Psoas muscle (tissue), 8 donors: ENCODE data around the gene MAML3. TPM values are rescaled to one million over a fixed set of nuclear protein-coding genes. Genes with fewer than 3 reads are reported as not detected.

Experiments
- ATAC-seq, 4 donors: fragments of 200-7000 bp; cut with Tn5 transposase; one replicate each; pipeline ENCODE4 v1.9.1; 2020; ENCODE audit warnings: moderate library complexity in 3 of 4, mild to moderate bottlenecking in 2 of 4
- DNase-seq, 2 donors: peaks; one replicate each; pipeline ENCODE4 v3.0.0-alpha.2; 2020
- H3K27ac ChIP-seq: fragments of 200-600 bp; one replicate; pipeline ENCODE4 v1.8.0; 2022
- H3K27me3 ChIP-seq, 3 donors: fragments of 200-600 bp in 1 of 3; one replicate each; pipeline versions ENCODE4 v1.6.1 to v1.8.0; 2013 to 2022; ENCODE audit warnings: low read length in 2 of 3, mild to moderate bottlenecking in 2 of 3, moderate library complexity in 1 of 3; ENCODE audit not compliant: insufficient read depth in 3 of 3
- H3K36me3 ChIP-seq, 2 donors: fragments of 200-600 bp in 1 of 2; one replicate each; pipeline versions ENCODE4 v1.6.1 to v1.8.0; 2013 to 2022; ENCODE audit warnings: low read depth in 1 of 2, mild to moderate bottlenecking in 1 of 2, moderate library complexity in 1 of 2; ENCODE audit not compliant: insufficient read depth in 1 of 2
- H3K4me1 ChIP-seq: fragments of 200-600 bp; one replicate; pipeline ENCODE4 v1.8.0; 2022
- H3K4me3 ChIP-seq: fragments of 200-600 bp; one replicate; pipeline ENCODE4 v1.8.0; 2022; ENCODE audit warnings: mild to moderate bottlenecking
- H3K9me3 ChIP-seq: fragments of 200-600 bp; one replicate; pipeline ENCODE4 v1.8.0; 2022
- CTCF ChIP-seq: fragments of 200-600 bp; IDR thresholded peaks from one replicate; pipeline ENCODE4 v1.8.0; 2022; ENCODE audit warnings: antibody characterized with exemption
- WGBS, 3 donors: extraction: QIAGEN DNeasy Blood & Tissue Kit; methylation state at CpG; one replicate each; pipeline versions ENCODE4 v1.1.6 to v1.1.7; 2013; 5-methylcytosine and 5-hydroxymethylcytosine counted together
- intact Hi-C, 2 donors: fragments of 100-400 bp; cut with DNase I; formaldehyde crosslinking; loops; one replicate each; pipeline versions ENCODE4 v1.11.0 to v1.14.2; 2022
- polyA plus RNA-seq, 3 donors: library from polyadenylated mRNA; stranded (reverse); fragments of 200-250 nt; gene quantifications; one replicate each; pipeline ENCODE4 v1.2.3, GENCODE V29; 2013
- total RNA-seq, 4 donors: library from RNA; stranded (reverse); fragmentation: NEBNext Ultra II Directional in 2 of 4; extraction: Animal tissue kit (Norgen Biotek cat#: 25700) in 2 of 4; gene quantifications; one replicate each; pipeline versions ENCODE4 v1.2.1 to v1.2.4, GENCODE V29; 2021 to 2023
- donor health status: healthy with polysubstance abuse.
- donor health status: DM: no; HTN: no; CAD: no; lungs with moderate emphysema.
- donor health status: Bipolar disorder and iron deficiency.
- donor health status: healthy.
- donor health status: DM: yes; HTN: yes; CAD: no.
- donor health status: DM: no; HTN: no; CAD: no.
- donor health status: DM: no; HTN: no; CAD: no.
- donor health status: DM: yes; HTN: yes; CAD: no.

MAML3 gene
- total and polyA plus RNA-seq, 7 donors: 0.43 to 2.7 (median 0.74) TPM

DNA sequence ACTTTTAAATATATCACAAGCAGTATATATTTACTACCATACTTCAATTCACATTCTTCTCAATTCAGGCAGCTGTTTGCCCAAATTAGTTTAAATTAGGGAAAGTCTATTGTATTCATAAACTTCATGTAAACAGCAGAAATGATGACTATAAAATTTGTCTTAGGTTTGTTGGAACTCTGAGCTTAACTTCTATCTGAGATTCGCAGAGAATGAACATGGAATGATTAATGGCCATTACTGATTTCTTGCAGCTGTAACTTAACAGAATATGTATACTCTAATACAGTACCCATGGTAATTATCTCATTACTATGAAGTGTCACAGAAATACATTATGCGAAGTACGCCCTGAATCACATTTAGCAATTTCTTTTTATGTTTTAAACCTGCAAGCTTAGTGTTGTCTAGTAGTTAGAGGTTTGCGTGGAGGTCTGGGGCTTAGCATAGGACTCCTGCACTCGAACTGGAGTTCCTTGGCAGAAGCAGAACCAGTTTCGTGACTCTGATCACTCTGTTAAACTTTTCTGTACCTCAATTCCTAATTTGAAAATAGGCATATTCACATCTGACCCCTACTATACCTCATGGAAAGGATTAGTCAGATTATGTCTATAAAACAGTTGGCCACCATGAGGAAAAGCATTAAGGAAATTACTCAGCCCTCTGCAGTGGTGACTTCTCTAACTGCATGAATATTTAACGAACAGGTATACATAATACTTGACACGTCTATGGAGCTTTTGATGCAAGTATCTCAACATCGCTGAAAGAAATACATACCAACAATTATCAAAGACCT is 245.1 kb downstream of the MAML3 start:
- no peak for DNase-seq
- no peaks in the 10 kb centered on the region for H3K27me3 ChIP-seq
- H3K9me3 ChIP-seq: peaks cover 4% of the 10 kb centered on the region
- H3K36me3 ChIP-seq: no peaks in the 10 kb centered on the region
- intact Hi-C loops: no loop called here
- no peak overlapping the region for H3K27ac ChIP-seq
- WGBS, 3 donors: 89 to 93% (median 93%) methylated on average over 9 of the region's 9 CpGs
- ATAC-seq: no peak
- H3K4me1 ChIP-seq: peaks cover 10% of the 10 kb centered on the region
- no peak for TF ChIP-seq CTCF
- H3K4me3 ChIP-seq: no peak overlapping the region

DNA sequence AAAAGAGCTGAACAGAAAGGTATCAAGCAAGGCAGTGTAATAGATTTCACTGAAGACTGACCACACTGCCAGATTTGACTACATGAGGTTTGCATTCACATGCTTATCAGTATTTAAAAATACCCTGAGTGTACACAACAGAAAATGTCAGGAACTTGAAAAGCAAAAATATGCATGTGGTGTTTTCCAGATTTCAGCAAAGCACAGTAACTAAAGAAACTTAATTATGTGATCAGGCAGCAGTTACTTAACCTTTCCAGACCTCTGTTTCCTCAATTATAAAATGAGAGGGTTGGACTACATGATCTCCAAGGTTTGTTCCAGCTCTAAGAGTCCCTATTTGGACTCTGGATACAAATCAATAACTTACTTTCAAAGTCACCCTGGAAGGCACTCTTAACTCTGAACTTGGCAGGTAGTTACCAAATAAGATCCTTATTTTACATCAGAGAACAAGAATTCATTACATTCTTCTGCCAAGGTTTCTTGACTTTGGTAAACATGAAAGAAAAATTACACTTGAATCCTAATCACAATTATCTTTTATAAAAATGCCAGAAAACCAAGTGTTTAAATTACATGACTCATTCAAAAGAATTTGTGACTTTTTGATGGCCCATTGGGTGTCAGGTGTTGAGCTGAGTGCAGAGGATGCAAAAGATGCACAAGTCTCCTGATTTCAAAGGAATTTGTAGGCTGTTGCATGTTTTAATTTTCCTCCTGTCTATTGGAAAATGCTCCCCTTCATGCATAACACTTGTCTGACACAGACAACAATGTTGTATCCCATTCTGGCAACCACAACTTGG is 246.8 kb downstream of the MAML3 start:
- no peak for DNase-seq
- Histone ChIP-seq H3K9me3 (peaks cover 4% of the 10 kb centered on the region), H3K36me3 (no peaks in the 10 kb centered on the region), H3K4me3 (no peak overlapping the region), H3K27ac (no peak overlapping the region), H3K4me1 (no peaks in the 10 kb centered on the region), H3K27me3 (no peaks in the 10 kb centered on the region)
- no peak for ATAC-seq
- intact Hi-C loops: no loop called here
- no peak for TF ChIP-seq CTCF

GRCh38 chr4:139905489-139905888 is 248.5 kb downstream of the MAML3 start:
- Histone ChIP-seq H3K9me3 (peaks cover 4% of the 10 kb centered on the region), H3K27ac (no peak overlapping the region), H3K27me3 (no peaks in the 10 kb centered on the region), H3K36me3 (no peaks in the 10 kb centered on the region), H3K4me1 (no peaks in the 10 kb centered on the region), H3K4me3 (no peak overlapping the region)
- DNase-seq (no peak), ATAC-seq (no peak)
- TF ChIP-seq CTCF: no peak
- WGBS, 3 donors: 85 to 92% (median 91%) methylated on average over 1 of the region's 1 CpG
- intact Hi-C loops: no loop called here

DNA sequence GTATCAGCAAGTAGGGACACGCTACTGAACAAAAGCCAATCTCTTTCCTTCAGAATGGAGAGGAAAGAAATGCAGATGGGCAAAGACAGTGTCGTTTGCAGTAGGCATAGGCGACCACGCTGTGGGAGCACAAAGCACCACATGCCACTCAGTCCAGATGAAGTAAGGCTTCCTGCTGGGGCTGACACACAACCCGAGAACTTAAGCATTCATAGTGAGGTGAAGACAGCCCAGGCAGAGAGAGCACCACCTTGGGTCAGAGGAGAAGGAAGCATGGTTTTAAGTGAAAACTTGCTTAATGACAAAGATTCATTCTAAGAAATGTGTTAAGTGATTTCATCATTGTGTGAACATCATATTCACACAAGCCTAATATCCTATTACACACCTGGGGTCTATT is 249.6 kb downstream of the MAML3 start:
- intact Hi-C loops: no loop called here
- whole genome bisulfite sequencing, 3 donors: 96 to 97% (median 97%) methylated on average over 5 of the region's 5 CpGs
- no peak for TF ChIP-seq CTCF
- no peak for ATAC-seq
- no peaks in the 10 kb centered on the region for H3K36me3 ChIP-seq
- H3K27ac ChIP-seq: no peak overlapping the region
- no peaks in the 10 kb centered on the region for H3K4me1 ChIP-seq
- no peak overlapping the region for H3K4me3 ChIP-seq
- DNase-seq: no peak
- no peaks in the 10 kb centered on the region for H3K27me3 ChIP-seq
- H3K9me3 ChIP-seq: peaks cover 4% of the 10 kb centered on the region
